Right atrium auricular region (tissue), 2 donors: ENCODE results near the gene LRBA. TPM values are rescaled to one million over a fixed set of nuclear protein-coding genes. Genes with fewer than 3 reads are reported as not detected.

ENCODE experiments used
- DNase-seq: peaks from one replicate; pipeline ENCODE4 v3.0.0-alpha.2; 2019; ENCODE audit warnings: low spot score
- H3K27ac ChIP-seq, 2 donors: fragments of 200-600 bp; sonication (generic); 1 replicate in 1 of 2; 2 replicates in 1 of 2; pipeline ENCODE4 v1.5.1; 2016 to 2019
- H3K27me3 ChIP-seq, 2 donors: fragments of 200-600 bp; sonication (generic); one replicate each; pipeline versions ENCODE4 v1.5.1 to v1.6.0; 2017 to 2019
- H3K36me3 ChIP-seq: fragments of 200-600 bp; sonication (generic); one replicate; pipeline ENCODE4 v1.5.1; 2016
- H3K4me1 ChIP-seq, 2 donors: fragments of 200-600 bp; sonication (generic); one replicate each; pipeline versions ENCODE4 v1.5.1 to v1.6.0; 2017 to 2019
- H3K4me3 ChIP-seq, 2 donors: fragments of 200-600 bp; sonication (generic); 1 replicate in 1 of 2; 2 replicates in 1 of 2; pipeline ENCODE4 v1.5.1; 2017 to 2019; ENCODE audit warnings: mild to moderate bottlenecking in 1 of 2, moderate library complexity in 1 of 2
- H3K9me3 ChIP-seq, 2 donors: fragments of 200-600 bp; sonication (generic); one replicate each; pipeline ENCODE4 v1.5.1; 2019
- total RNA-seq, 2 donors: library from RNA; depleted of rRNA; stranded (reverse); fragments of >200 nt; gene quantifications; one replicate each; pipeline ENCODE4 v1.1.0, GENCODE V29; 2016
- TF ChIP-seq, protein P1 (sequence below), 2 donors: fragments of 200-600 bp; sonication (generic); IDR thresholded peaks; one replicate each; pipeline ENCODE4 v1.5.1; 2019; ENCODE audit warnings: antibody characterized with exemption in 2 of 2

LRBA gene
- total RNA-seq, 2 donors from 2014 or later = 20.8 to 37.7 TPM

DNA sequence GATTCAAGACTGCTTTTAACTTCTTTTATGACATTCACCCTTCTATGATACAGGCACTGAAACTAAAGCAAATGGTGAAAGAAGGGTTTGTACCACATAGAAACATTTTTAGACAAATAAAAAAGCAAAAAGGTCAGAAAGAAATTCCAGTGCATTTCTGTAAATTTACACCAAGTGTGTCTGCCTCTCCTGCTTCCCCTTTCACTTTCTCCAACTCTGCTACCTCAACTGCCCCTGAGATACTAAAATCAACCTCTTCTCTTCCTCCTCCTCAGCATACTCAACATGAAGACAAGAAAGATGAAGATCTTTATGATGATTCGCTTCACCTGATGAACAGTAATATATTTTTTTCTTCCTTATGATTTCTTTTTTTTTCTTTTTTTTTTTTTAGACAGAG lies 187.9 kb downstream of the LRBA start:
- H3K36me3 ChIP-seq = peaks cover 9% of the 10 kb centered on the region
- no peaks in the 10 kb centered on the region for H3K9me3 ChIP-seq
- TF ChIP-seq, protein P1, sequence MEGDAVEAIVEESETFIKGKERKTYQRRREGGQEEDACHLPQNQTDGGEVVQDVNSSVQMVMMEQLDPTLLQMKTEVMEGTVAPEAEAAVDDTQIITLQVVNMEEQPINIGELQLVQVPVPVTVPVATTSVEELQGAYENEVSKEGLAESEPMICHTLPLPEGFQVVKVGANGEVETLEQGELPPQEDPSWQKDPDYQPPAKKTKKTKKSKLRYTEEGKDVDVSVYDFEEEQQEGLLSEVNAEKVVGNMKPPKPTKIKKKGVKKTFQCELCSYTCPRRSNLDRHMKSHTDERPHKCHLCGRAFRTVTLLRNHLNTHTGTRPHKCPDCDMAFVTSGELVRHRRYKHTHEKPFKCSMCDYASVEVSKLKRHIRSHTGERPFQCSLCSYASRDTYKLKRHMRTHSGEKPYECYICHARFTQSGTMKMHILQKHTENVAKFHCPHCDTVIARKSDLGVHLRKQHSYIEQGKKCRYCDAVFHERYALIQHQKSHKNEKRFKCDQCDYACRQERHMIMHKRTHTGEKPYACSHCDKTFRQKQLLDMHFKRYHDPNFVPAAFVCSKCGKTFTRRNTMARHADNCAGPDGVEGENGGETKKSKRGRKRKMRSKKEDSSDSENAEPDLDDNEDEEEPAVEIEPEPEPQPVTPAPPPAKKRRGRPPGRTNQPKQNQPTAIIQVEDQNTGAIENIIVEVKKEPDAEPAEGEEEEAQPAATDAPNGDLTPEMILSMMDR (IDR thresholded peaks at IDR 0.05) = no peak
- H3K4me3 ChIP-seq = no peak overlapping the region
- H3K27ac ChIP-seq = no peak overlapping the region
- no peaks in the 10 kb centered on the region for H3K4me1 ChIP-seq
- no peak for DNase-seq
- H3K27me3 ChIP-seq = no peaks in the 10 kb centered on the region

DNA sequence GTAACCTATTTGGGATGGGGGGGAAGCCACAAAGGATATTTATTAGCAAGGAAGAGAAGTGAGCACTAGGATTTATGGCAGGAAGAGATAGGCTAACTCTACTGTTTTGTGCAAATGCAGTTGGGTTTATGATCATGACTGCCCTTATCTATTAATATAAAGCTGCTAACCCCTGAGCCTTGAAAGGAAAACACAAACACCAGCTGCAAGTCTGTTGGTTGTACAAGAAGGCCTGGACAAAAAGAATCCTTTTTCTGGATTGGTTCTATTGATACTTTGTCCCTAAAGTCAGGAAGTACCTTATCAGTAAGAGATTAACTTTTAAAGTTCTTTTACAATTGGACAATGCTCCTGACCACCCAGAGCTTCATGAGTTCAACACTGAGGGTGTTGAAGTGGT lies 188.8 kb downstream of the LRBA start:
- Histone ChIP-seq H3K4me1 (no peaks in the 10 kb centered on the region), H3K9me3 (no peaks in the 10 kb centered on the region), H3K27me3 (no peaks in the 10 kb centered on the region), H3K36me3 (peaks cover 9% of the 10 kb centered on the region), H3K27ac (no peak overlapping the region), H3K4me3 (no peak overlapping the region)
- TF ChIP-seq, protein P1 (IDR thresholded peaks at IDR 0.05) = no peak
- no peak for DNase-seq

DNA sequence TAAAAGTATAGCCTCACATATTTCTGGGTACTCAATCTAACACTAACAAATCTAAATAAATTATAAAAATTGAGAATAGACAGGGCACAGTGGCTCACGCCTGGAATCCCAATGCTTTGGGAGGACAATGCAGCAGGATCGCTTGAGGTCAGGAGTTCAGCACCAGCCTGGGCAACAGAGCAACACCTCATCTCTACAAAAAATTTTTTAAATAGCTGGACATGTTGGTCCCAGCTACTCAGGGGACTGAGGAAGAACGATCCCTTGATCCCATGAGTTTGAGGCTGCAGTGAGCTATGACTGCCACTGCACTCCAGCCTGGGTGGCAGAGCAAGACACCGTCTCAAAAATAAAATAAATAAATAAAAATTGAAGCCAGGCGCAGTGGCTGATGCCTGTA lies 192.7 kb downstream of the LRBA start:
- TF ChIP-seq, protein P1 (IDR thresholded peaks at IDR 0.05) = no peak
- H3K9me3 ChIP-seq = no peaks in the 10 kb centered on the region
- no peak for DNase-seq
- no peaks in the 10 kb centered on the region for H3K27me3 ChIP-seq
- H3K36me3 ChIP-seq = no peaks in the 10 kb centered on the region
- H3K4me3 ChIP-seq = no peak overlapping the region
- H3K4me1 ChIP-seq = no peaks in the 10 kb centered on the region
- no peak overlapping the region for H3K27ac ChIP-seq

DNA sequence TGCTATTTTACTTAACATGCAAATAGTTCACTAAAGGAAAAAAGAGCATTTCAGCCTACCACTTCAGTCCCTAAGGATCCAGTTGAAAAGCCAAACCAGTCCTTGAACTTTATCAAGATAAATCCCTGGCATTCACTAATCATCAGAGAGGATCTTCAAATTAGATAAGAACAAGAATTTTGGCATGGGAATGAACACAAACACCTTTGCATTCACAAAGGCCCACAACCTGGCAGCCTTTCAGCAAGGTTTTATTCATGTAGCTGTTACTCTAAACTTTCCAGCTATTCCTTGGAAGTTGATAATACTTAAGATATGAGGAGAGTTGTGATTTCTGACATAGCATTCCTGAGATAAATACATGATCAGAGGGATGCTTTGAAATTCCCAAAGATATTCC lies 193.4 kb downstream of the LRBA start:
- H3K27ac ChIP-seq = no peak overlapping the region
- TF ChIP-seq, protein P1 (IDR thresholded peaks at IDR 0.05) = no peak
- H3K36me3 ChIP-seq = no peaks in the 10 kb centered on the region
- no peaks in the 10 kb centered on the region for H3K4me1 ChIP-seq
- DNase-seq = no peak
- H3K27me3 ChIP-seq = no peaks in the 10 kb centered on the region
- H3K9me3 ChIP-seq = no peaks in the 10 kb centered on the region
- H3K4me3 ChIP-seq = no peak overlapping the region

DNA sequence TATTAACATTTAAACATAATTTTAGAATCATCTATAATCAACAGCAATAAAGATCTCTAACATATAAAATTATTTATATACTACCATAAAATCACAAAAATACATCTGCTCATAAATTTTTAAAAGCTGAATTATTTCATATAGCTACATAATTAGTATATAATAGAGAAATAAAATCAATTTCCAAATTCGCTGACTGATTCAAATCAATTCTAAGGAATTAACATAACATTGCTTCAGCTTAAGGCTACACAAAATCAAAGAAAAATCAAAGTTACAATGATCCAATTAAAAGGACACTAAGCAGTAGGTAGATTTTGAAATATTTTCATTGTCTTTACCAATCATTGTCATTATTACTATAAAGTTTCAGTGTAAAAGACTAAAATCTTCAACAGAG lies 194.7 kb downstream of the LRBA start:
- TF ChIP-seq, protein P1 (IDR thresholded peaks at IDR 0.05) = no peak
- H3K36me3 ChIP-seq = no peaks in the 10 kb centered on the region
- no peaks in the 10 kb centered on the region for H3K27me3 ChIP-seq
- no peak overlapping the region for H3K4me3 ChIP-seq
- no peaks in the 10 kb centered on the region for H3K4me1 ChIP-seq
- DNase-seq = no peak
- no peak overlapping the region for H3K27ac ChIP-seq
- no peaks in the 10 kb centered on the region for H3K9me3 ChIP-seq

DNA sequence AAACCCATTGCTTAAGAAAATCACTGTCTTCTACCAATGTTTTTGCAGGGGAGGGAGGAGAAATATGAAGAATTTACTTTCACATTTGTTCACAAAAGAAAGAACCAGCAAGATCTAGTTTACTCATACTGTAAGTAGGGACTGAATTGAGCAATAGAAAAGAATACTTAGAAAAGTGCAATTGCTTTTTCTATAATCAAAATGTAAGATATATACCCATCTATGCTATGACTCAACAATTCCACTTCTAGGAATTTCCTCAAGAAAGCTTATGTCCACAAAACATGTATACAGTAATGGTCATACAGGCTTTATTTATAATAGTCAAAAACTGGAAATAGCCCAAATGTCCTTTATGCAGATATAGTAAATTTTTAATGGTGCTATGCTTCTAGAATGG lies 196.4 kb downstream of the LRBA start:
- no peaks in the 10 kb centered on the region for H3K9me3 ChIP-seq
- no peaks in the 10 kb centered on the region for H3K4me1 ChIP-seq
- no peak for DNase-seq
- no peak overlapping the region for H3K27ac ChIP-seq
- H3K36me3 ChIP-seq = no peaks in the 10 kb centered on the region
- no peak overlapping the region for H3K4me3 ChIP-seq
- H3K27me3 ChIP-seq = no peaks in the 10 kb centered on the region
- TF ChIP-seq, protein P1 (IDR thresholded peaks at IDR 0.05) = no peak
